ENCODE measurements around the gene AVL9.

AVL9 gene

GRCh38 chr7:32470871-32471270 is 24.4 kb upstream of the AVL9 start:
- TF ChIP-seq CTCF (conservative IDR thresholded peaks at IDR 0.05; ENCODE audit: low read depth, low read length): no peak
- no peaks in the 10 kb centered on the region for H3K36me3 ChIP-seq (ENCODE audit: insufficient read depth)
- H3K4me1 ChIP-seq (ENCODE audit: low read depth, poor library complexity, severe bottlenecking): no peaks in the 10 kb centered on the region
- no peaks in the 10 kb centered on the region for H3K79me2 ChIP-seq (ENCODE audit: insufficient read depth, low read depth)
- no peak overlapping the region for H3K4me2 ChIP-seq
- H4K20me1 ChIP-seq (ENCODE audit: insufficient read depth): no peaks in the 10 kb centered on the region
- no peak overlapping the region for H3K27ac ChIP-seq
- H3K27me3 ChIP-seq (ENCODE audit: insufficient read depth, low read depth): no peaks in the 10 kb centered on the region
- no peak overlapping the region for H2AFZ ChIP-seq (ENCODE audit: low read depth)
- no peak overlapping the region for H3K9ac ChIP-seq
- no peak overlapping the region for H3K4me3 ChIP-seq (IDR thresholded peaks at IDR 0.05; ENCODE audit: insufficient read depth, low read depth, low read length)

- no peaks in the 10 kb centered on the region for H3K27me3 ChIP-seq (ENCODE audit: insufficient read depth, low read depth)
- no peaks in the 10 kb centered on the region for H3K4me1 ChIP-seq (ENCODE audit: low read depth, poor library complexity, severe bottlenecking)
- H2AFZ ChIP-seq (ENCODE audit: low read depth): no peak overlapping the region
- H3K27ac ChIP-seq: no peak overlapping the region
- no peak for TF ChIP-seq CTCF (conservative IDR thresholded peaks at IDR 0.05; ENCODE audit: low read depth, low read length)
- no peaks in the 10 kb centered on the region for H4K20me1 ChIP-seq (ENCODE audit: insufficient read depth)
- H3K9ac ChIP-seq: no peak overlapping the region
- no peaks in the 10 kb centered on the region for H3K79me2 ChIP-seq (ENCODE audit: insufficient read depth, low read depth)
- no peaks in the 10 kb centered on the region for H3K36me3 ChIP-seq (ENCODE audit: insufficient read depth)
- no peak overlapping the region for H3K4me2 ChIP-seq
- no peak overlapping the region for H3K4me3 ChIP-seq (IDR thresholded peaks at IDR 0.05; ENCODE audit: insufficient read depth, low read depth, low read length)
These were observed 23.3 kb upstream of the AVL9 start for GRCh38 chr7:32472015-32472414.

GRCh38 chr7:32474008-32474407 is 21.3 kb upstream of the AVL9 start:
- H4K20me1 ChIP-seq (ENCODE audit: insufficient read depth): no peaks in the 10 kb centered on the region
- H3K27ac ChIP-seq: no peak overlapping the region
- H3K9ac ChIP-seq: no peak overlapping the region
- no peaks in the 10 kb centered on the region for H3K79me2 ChIP-seq (ENCODE audit: insufficient read depth, low read depth)
- H3K4me1 ChIP-seq (ENCODE audit: low read depth, poor library complexity, severe bottlenecking): no peaks in the 10 kb centered on the region
- no peaks in the 10 kb centered on the region for H3K36me3 ChIP-seq (ENCODE audit: insufficient read depth)
- no peak for TF ChIP-seq CTCF (conservative IDR thresholded peaks at IDR 0.05; ENCODE audit: low read depth, low read length)
- no peak overlapping the region for H3K4me2 ChIP-seq
- no peak overlapping the region for H2AFZ ChIP-seq (ENCODE audit: low read depth)
- no peaks in the 10 kb centered on the region for H3K27me3 ChIP-seq (ENCODE audit: insufficient read depth, low read depth)
- H3K4me3 ChIP-seq (IDR thresholded peaks at IDR 0.05; ENCODE audit: insufficient read depth, low read depth, low read length): no peak overlapping the region

GRCh38 chr7:32476816-32477648 is 18.3 kb upstream of the AVL9 start:
- H2AFZ ChIP-seq (ENCODE audit: low read depth): no peak overlapping the region
- no peak for TF ChIP-seq CTCF (conservative IDR thresholded peaks at IDR 0.05; ENCODE audit: low read depth, low read length)
- no peaks in the 10 kb centered on the region for H4K20me1 ChIP-seq (ENCODE audit: insufficient read depth)
- H3K4me1 ChIP-seq (ENCODE audit: low read depth, poor library complexity, severe bottlenecking): no peaks in the 10 kb centered on the region
- H3K27me3 ChIP-seq (ENCODE audit: insufficient read depth, low read depth): no peaks in the 10 kb centered on the region
- H3K27ac ChIP-seq: no peak overlapping the region
- no peak overlapping the region for H3K4me2 ChIP-seq
- H3K36me3 ChIP-seq (ENCODE audit: insufficient read depth): no peaks in the 10 kb centered on the region
- no peak overlapping the region for H3K9ac ChIP-seq
- H3K4me3 ChIP-seq (IDR thresholded peaks at IDR 0.05; ENCODE audit: insufficient read depth, low read depth, low read length): no peak overlapping the region
- H3K79me2 ChIP-seq (ENCODE audit: insufficient read depth, low read depth): no peaks in the 10 kb centered on the region
